ENCODE data around the gene ZNF440. TPM values are rescaled to one million over a fixed set of nuclear protein-coding genes. Genes with fewer than 3 reads are reported as not detected.

ZNF440 gene
- total RNA-seq, 4 donors from 2014 or later: 28.0 to 87.2 (median 40.7) TPM

DNA sequence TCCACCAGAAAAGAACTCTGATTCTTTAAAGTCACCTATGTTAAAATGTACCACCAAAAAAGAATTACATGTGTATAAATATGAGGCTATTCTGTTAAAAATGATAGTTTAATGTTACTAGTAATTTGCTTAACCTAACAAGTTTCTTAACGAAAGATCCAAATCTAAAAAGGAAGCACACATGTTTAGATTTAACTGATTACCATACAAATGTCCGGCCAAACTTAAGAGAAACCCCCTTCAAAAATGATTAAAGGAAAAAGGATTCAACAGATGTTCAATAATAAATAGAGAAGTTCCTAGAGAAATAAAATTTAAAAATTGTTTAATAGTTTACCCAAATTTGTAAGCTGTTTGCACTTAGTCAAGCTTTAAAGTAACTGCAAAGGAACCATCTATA lies 68.5 kb downstream of the ZNF440 start:
- H3K36me3 ChIP-seq: no peaks in the 10 kb centered on the region
- H3K27ac ChIP-seq: no peak overlapping the region
- no peak overlapping the region for H3K4me3 ChIP-seq
- peaks cover 0 to 5% (median 0%) of the 10 kb centered on the region in 4 donors for H3K9me3 ChIP-seq
- no peak for DNase-seq
- no peaks in the 10 kb centered on the region for H3K27me3 ChIP-seq
- H3K4me1 ChIP-seq: peaks cover 0 to 4% (median 0%) of the 10 kb centered on the region in 4 donors
- TF ChIP-seq, protein P1, sequence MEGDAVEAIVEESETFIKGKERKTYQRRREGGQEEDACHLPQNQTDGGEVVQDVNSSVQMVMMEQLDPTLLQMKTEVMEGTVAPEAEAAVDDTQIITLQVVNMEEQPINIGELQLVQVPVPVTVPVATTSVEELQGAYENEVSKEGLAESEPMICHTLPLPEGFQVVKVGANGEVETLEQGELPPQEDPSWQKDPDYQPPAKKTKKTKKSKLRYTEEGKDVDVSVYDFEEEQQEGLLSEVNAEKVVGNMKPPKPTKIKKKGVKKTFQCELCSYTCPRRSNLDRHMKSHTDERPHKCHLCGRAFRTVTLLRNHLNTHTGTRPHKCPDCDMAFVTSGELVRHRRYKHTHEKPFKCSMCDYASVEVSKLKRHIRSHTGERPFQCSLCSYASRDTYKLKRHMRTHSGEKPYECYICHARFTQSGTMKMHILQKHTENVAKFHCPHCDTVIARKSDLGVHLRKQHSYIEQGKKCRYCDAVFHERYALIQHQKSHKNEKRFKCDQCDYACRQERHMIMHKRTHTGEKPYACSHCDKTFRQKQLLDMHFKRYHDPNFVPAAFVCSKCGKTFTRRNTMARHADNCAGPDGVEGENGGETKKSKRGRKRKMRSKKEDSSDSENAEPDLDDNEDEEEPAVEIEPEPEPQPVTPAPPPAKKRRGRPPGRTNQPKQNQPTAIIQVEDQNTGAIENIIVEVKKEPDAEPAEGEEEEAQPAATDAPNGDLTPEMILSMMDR (IDR thresholded peaks at IDR 0.05): no peak
- TF ChIP-seq POLR2A (IDR thresholded peaks at IDR 0.05): no peak

Other genes with a start within 250 kb of the ZNF440 start
- gene ACP5, start 236.6 kb upstream of the ZNF440 start, total RNA-seq: 10 to 100 TPM; 16.5 to 36.3 (median 23.4) TPM
- gene ZNF627, start 216.8 kb upstream of the ZNF440 start, total RNA-seq: 10 to 100 TPM in 1 of 4 donors, 1 to 10 TPM in 3; 4.4 to 10.7 (median 5.5) TPM
- gene ZNF823, start 75.3 kb upstream of the ZNF440 start, total RNA-seq: 10 to 100 TPM in 3 of 4 donors, 1 to 10 TPM in 1; 5.0 to 14.4 (median 13.1) TPM
- gene ZNF441, start 47.3 kb upstream of the ZNF440 start, total RNA-seq: 10 to 100 TPM in 3 of 4 donors, 1 to 10 TPM in 1; 6.8 to 37.1 (median 12.5) TPM
- 1 to 10 TPM; 1.1 to 1.9 (median 1.4) TPM for gene ZNF491, start 15.8 kb upstream of the ZNF440 start, total RNA-seq
- gene ZNF439, start 34.5 kb downstream of the ZNF440 start, total RNA-seq: 10 to 100 TPM; 11.6 to 30.5 (median 23.4) TPM
- gene ZNF69, start 73.5 kb downstream of the ZNF440 start, total RNA-seq: 10 to 100 TPM in 3 of 4 donors, 1 to 10 TPM in 1; 8.9 to 19.8 (median 14.5) TPM
- gene ZNF700, start 110.8 kb downstream of the ZNF440 start, total RNA-seq: 10 to 100 TPM; 31.5 to 37.8 (median 34.7) TPM
- 10 to 100 TPM in 1 of 4 donors, 1 to 10 TPM in 3; 4.1 to 18.6 (median 8.3) TPM for gene ZNF763, start 150.8 kb downstream of the ZNF440 start, total RNA-seq
- gene ZNF433, start 221.4 kb downstream of the ZNF440 start, total RNA-seq: 1 to 10 TPM in 2 of 4 donors, under 1 TPM in 1, not detected in 1; 0.35 to 3.5 (median 1.7) TPM
- not detected for gene ZNF878, start 238.7 kb downstream of the ZNF440 start, total RNA-seq